GM19193 (cell line): ENCODE data around the gene GABRR1.

ENCODE experiments used
- POLR2A ChIP-seq: IDR thresholded peaks from 4 replicates; pipeline ENCODE4 v1.6.1; 2011; ENCODE audit not compliant: insufficient read depth, insufficient read length; ENCODE audit errors: extremely low read depth

Gene GABRR1

GRCh38 chr6:89217299-89217910 lies at the start of gene GABRR1:
GABRR1 (minus strand) TSS chr6:89217358; CDS start chr6:89217322, 36 bp downstream.
- TF ChIP-seq POLR2A = no peak

GRCh38 chr6:89264296-89264695 lies 47.1 kb upstream of the GABRR1 start:
- TF ChIP-seq POLR2A = no peak

GRCh38 chr6:89260832-89261231 lies 43.7 kb upstream of the GABRR1 start:
- no peak for TF ChIP-seq POLR2A

GRCh38 chr6:89260310-89260709 lies 43.2 kb upstream of the GABRR1 start:
- TF ChIP-seq POLR2A = no peak

GRCh38 chr6:89258912-89259311 lies 41.8 kb upstream of the GABRR1 start:
- TF ChIP-seq POLR2A = no peak

GRCh38 chr6:89257781-89258180 lies 40.6 kb upstream of the GABRR1 start:
- no peak for TF ChIP-seq POLR2A

GRCh38 chr6:89257346-89257745 lies 40.2 kb upstream of the GABRR1 start:
- no peak for TF ChIP-seq POLR2A

- no peak for TF ChIP-seq POLR2A
Observed at GRCh38 chr6:89255417-89255816, 38.3 kb upstream of the GABRR1 start.

- no peak for TF ChIP-seq POLR2A
Observed at GRCh38 chr6:89254569-89254968, 37.4 kb upstream of the GABRR1 start.

GRCh38 chr6:89252907-89253306 lies 35.7 kb upstream of the GABRR1 start:
- no peak for TF ChIP-seq POLR2A

GRCh38 chr6:89251976-89252375 lies 34.8 kb upstream of the GABRR1 start:
- TF ChIP-seq POLR2A = no peak

GRCh38 chr6:89251170-89251569 lies 34.0 kb upstream of the GABRR1 start:
- TF ChIP-seq POLR2A = no peak

GRCh38 chr6:89250239-89250638 lies 33.1 kb upstream of the GABRR1 start:
- TF ChIP-seq POLR2A = no peak

GRCh38 chr6:89244241-89244985 lies 27.3 kb upstream of the GABRR1 start:
- TF ChIP-seq POLR2A = no peak

GRCh38 chr6:89243331-89243629 lies 26.1 kb upstream of the GABRR1 start:
- no peak for TF ChIP-seq POLR2A

GRCh38 chr6:89242574-89243330 lies 25.6 kb upstream of the GABRR1 start:
- no peak for TF ChIP-seq POLR2A
